ENCODE measurements around the gene CD79A.

The CD79A gene

DNA sequence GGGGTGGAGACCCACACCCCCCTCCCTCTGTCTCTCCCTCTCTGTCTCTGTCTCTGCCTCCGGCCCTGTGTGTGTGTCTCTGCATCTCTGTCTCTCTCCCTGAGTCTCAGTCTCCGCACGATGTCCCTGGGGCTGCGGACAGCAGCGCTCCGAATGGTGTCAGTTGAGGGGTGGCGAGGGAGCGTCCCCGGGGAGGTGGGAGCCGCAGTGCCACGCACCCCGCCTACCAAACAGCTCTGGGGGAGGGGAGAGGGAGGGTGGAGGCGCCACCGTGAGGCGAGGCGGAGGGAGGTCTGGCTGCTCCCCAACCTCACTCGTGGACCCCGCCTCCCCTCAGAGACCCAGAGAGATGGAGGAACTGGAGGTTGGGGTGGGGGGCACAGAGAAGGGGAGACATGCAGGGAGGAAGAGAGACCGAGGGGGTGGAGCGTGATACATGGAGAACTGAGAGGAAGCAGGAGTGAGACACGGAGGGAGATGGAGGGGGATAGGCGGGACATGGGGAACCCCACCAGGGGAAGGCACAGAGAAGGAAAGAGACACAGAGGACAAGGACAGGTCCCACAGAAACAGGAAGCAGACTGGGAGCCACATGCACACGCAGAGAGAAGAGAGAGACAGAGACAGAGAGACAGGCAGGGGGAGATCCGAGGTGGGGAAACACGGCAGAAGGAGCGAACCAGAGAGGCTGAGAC lies 44.0 kb downstream of the CD79A start:
- no peak for DNase-seq

DNA sequence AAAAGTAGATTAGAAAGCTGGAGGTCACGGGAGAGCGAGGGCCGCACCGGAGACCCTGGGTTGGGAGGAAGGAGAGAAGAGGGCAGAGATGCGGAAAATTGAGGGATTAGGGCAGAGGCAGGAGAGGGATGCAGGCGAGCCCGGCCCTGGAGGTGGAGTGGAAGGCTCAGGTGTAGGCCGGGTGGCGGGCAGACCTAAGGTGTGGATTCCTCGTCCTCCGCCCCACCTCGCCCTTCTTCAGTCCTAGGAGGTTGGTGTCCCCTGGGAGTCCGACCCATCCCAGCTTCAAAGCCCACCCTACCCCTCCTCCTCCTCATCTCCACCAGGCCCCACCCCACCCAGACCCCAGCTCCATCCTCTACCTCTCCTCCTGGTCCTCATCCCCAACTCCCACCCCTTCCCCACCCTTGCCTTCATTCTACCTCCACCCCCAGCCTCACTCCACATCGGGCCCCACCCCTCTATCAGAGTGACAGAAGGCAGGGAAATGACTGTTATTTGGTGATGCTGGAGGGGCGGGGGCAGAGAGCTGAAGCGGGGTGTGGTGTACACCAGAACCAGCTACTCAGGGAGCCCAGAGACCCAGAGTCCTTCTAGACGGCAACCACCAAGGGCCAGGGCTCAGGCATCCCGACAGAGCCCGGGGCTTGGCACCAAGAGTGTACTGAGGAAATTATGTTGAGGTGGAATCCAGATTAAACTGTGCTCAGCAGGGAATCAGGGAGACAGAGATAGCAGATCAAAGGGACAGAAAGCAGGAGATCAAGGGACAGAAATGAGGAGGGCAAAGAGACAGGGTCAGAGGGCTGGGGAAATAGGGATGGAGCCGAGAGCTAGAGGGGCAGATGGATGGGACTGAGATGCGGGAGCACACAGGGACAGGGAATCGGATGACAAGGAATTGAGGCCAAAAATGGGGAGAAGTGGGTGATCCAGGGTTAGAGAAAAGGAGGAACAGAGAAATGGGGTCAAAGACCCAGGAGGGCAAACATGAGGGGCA lies 44.8 kb downstream of the CD79A start:
- no peak for DNase-seq

DNA sequence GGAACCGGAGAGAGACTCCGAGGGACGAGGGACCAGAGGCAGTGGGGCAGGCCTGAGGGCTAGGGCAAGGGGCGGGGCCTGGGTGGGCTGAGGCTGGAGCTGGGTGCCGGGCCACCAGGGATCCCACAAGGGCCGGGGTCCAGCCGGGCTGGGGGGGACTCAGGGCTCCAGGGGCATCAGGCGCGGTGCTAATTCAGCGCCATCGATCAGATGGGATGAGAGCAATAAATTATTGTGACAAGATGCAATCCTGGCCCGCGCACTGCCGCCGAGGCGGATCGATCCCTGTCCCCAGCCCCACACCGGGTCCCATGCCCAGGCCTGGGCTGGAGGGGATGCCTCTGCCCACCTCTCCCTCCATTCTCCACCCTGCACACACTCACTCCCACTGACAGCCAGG lies 45.5 kb downstream of the CD79A start:
- DNase-seq, result no peak

DNA sequence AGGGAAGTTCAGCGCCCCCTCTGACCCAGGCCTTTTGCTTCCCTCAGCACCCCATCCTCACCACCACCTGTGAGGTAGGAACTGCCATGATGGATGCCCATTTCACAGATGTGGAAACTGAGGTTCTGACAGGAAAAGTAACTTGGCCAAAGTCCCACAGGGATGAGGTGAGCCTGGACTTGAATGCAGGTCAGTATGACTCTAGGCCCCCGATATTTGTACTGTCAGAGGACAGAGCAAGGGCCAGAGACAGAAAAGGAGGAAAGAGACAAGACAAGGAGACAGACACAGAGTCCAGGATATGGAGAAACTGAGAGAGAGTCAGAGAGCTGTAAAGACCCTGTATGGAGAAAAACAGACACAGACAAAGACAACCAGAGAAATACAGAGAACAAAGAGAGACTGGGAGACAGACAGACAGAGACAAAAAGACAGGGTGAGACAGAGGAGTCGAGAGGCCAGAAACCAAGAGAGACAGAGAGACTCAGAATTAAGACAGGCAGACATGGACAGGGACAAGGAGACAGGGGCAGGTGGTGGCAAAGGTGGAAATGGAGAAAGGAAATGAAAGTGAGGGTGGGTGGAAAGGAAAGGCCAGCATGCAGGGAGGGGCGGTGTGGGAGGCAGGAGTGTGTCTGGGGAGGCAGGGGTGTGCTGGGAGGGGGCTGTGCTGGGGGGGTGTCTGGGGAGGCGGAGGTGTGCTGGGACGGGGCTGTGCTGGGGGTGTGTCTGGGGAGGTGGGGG lies 46.1 kb downstream of the CD79A start:
- no peak for DNase-seq

DNA sequence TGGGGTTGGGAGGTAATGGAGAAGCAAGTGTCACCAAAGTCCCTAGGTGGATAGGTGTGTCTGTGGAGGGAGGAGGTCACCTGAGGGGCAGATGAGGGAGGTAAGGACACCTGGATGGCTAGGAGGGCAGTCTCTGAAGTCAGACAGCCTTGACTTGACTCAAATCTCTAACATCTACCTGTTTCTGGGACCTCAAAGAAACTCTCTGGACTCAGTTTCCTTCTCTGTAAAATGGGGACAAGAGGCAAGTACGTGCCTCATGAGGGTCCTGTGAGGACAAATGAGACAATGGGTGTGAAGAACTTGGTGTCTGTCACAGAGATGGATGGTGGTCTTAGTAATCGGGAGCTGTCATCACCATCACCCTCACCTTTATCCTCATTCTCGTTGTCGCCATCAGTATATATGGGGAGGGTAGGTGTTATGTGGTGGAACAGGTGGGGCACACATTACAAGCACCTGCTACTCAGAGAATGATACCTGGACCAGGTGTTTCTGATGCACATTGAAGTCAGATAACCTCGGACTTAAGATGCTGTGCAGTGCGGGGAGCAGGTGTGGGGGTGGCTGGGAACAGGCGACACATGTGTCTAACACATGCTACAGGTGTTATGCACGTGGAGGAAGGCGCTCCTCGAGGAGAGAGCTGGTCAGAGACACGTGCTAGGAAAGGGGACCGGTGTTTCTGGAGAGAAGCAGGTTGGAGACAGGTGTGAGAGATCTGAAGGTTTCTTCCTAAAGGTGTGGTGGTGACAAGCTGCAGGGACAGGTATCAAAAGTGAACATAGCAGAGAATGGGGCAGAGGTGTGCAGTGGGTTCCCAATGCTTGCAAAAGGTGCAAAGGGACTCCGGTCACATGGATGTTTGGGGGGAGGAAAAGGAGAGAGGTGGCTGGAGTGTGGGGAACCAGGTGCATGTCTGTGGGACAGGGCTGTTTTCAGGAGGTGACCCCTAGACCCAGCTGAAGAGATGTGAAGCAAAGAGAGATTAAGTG lies 47.4 kb downstream of the CD79A start:
- DNase-seq, result no peak

DNA sequence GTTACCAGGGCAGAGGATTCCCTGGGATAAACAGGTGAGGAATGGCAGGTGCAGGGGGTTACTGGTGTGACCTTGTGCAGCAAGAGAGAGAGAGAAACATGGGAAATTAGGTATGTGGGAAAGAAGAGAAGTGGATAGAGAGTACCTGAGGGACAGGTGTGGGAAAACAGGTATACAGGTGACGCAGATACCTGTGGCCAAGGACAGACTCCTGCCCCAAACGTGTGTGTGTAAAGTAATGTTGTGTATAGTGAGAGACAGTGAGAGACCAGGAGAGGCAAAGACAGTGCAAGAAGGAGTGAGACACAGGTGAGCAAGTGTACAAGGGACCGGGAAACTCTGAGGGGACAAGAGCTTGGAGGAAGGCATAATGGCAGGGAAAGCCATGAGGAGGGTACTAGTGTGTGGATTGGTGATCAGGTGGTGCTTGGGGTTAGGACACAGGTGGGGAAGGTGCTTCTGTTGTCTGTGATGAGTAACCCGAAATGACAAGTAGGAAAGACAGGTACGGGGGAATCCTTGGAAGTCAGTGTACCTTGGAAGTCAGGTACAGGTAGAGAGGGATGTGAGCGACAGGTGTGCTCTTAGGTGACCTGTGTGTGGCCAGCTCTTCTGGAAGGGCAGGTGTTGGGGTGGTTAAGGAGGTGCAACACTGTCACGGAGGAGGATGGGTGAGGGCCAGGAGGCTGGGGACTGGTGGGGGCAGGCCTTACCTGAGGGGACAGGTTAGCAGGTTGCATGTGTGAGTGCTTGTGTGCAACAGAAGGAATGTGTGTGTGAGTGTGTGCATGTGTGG lies 48.3 kb downstream of the CD79A start:
- no peak for DNase-seq

DNA sequence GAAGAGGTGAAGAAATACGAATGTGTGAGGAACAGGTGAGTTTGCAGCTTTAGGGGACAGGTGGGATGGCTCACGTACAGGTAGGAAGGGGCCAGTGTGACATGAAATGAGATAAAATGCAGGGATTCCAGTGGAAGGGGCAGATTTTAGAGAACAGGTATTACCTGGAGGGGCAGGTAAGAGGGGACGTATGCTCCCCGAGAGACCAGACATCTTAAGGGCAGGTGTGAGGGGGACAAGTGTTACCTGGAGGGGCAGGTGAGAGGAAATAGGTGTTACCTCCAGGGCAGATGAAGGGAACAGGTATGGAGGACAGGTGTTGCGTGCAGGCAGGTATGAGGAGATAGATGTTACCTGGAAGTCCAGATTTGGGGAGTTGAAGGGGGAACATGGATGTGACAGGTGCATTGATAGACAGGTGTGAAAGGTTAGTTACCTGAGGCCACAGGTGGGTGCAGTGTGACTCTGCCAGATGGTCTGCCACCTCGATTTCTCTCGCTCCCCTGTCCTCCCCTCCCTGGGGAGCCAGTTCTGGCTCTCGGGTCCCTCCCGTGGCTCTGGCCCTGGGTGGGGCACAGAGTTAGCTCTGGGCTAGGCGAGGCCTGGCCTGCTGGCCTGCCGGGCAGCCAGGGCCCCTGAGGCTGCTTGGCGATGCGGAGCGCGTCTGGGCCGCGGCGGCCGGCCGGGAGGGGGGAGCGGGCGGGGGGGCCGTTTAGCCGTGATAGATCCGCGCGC lies 49.1 kb downstream of the CD79A start:
- DNase-seq, result no peak

DNA sequence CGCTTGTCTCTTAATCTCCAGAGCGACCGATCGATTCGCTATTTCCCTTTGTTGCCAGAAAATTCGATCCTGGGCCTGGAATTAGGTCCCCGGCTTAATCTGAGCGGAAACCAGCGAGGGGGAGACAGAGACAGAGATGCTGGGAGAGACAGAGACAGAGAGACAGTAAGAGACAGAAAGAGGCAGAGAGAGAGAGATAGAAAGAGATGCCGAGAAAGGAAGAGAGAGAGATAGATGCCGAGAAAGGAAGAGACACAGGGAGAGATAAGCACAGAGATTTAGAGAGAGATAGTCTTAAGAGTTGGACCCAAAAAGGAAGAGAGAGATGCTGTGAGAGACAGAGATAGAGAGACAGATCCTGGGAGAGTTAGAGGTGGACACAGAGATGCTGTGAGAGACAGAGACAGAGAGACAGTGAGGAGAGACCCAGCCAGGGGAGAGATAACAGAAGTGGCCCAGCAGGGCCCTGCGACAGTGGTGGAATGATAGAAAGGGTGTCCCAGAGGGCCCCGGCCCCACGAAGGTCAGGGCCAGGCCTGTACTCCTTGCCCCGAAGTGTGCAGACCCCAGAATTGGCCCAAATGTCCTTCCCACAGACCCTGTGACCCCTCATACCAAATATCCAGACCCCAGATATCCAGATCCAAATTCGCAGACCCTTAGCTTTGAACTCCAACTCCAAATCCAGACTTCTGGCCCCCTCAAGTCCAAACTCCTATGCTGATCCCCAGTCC lies 49.9 kb downstream of the CD79A start:
- DNase-seq, result no peak

DNA sequence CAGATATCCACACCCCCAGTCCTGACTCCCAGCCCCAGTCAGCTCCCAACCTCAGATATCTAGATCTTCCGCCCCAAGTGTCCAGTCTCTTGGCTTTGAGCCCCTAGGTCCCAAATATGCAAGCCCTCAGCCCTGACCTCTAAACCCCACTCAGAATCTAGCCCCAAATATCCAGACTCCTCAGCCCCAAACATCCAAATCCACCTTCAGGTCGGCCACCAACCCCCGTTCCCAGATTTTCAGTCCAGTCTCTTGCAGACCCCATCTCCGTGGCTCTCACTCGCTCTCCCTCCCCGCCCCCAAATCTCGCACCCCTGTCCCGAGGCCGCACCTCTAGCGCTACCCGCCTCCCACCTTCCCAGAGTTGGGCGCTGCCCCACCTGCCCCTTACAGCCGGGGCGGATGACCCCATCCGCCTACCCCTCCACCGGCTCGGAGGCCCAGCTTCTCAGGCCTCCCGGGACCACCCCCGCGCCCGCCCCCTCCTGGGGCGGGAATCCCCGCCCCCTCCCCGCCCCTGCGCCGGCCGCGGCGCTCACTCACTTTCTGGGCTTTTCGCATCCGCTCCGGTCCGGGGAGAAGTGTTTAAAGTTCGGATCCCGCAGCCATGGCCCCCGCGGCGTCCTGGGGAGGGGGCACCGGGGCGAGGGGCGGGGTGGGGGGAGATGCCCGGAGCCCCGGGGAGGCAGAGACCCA lies 50.6 kb downstream of the CD79A start:
- DNase-seq, result no peak

DNA sequence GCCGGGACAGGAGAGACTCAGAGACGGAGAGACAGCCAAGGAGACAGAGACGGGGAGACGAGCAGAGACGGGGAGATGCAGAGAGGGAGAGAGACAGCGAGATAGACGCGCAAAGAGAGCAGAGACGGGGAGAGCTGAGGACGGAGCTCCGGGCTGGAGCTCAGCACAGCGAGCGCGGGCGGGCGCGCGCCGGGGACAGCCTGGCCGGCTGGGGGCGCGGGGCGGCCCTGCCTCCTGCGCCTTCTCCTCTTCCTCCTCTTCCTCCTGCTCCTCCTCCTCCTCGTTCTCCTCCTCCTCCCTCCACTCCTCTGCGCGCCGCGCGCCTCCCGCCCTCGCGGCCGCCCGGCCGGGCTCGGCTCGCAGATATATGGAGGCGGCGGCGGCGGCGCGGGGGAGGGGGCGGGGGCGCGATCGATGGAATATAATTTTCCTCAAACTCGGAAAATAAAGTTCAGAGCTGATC lies 51.2 kb downstream of the CD79A start, which contains the start of gene ERFL:
ERFL (minus strand) TSS at position 229 of the 463 bp plus-strand sequence. CDS start 15,530 bp downstream, outside the sequence.
- peak in 1 of 2 experiments; percentile 27 for DNase-seq

DNA sequence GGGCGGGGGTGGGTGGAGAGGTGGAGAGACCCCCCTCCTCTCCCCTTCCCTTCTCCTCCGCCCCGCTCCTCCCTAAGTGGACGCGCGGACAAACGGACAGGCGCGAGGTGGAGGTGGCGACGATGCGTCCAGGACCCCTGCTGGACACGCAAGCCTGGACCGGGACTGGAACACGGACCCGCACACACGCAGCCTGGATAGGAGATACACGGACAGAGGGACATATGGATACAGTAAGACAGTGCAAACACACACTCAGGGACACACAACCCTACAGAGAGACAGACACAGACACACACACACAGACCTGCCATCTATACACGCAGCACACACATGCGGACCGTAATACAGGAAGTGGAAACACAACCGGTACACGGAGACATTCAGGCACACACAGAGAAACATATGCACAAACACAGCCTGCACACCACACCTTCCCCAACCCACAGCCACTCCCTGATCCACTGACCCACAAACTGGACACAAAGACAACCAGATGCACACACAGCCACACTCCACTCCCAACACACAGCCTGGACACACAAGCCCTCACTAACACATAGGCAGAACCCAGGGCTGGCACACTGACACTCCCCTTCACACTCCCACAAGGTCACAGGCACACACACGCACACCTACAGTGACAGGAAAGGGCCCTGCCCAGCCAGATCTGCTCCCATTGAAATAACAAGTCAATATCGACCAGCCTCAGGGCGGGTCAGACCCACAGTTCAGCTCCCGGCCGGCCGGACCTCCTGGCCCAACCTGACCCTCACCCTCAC lies 51.9 kb downstream of the CD79A start:
- DNase-seq, result no peak

DNA sequence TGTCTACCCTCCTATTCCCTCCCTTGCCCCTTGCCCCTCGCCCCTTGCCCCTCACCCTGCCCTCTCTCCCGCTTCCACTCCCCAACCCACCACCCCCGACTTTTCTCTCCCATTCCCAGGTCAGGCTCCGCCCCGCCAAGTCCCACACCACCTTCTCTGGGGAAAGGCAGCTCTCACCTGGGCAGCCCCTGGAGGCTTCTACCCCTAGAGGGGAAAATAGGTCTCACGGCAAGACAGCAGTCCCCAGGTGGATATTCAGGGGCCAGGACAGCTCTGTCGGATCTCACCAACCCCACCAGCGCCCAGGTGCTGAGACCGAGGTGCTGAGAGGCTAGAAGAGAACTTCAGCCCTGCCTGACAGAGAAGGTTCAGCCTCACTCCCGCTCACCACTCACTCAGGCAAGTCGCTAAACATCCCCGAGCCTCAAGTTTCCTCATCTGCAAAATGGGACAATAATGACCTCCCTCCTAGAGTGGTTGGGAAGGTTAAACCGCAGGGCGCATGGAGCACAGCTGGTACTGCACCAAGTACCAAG lies 52.5 kb downstream of the CD79A start:
- DNase-seq, result no peak

DNA sequence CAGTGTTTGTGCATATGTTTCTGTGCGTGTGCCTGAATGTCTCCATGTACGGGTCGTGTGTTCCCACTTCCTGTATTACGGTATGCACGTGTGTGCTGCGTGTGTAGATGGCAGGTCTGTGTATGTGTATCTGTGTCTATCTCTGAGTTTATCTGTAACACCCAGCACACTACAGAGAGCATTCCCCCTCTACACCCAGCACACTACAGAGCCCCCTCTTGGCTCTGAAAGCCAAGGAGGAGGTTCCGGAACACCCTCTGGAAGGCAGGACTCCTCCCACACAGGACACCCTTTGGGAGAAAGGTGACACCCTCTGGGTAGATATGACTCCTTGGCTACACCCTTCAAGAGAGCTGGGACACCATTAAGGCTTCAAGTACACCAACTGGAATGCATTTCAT lies 53.2 kb downstream of the CD79A start:
- DNase-seq, result no peak

All from NCI-H524 (cell line).